GM12872 (cell line): Measurements from ENCODE around the gene YPEL2.

Experiments
- TF ChIP-seq, protein P1 (sequence below): IDR thresholded peaks from 3 replicates; pipeline ENCODE4 v1.5.1; 2011; ENCODE audit warnings: low read depth, mild to moderate bottlenecking, low read length, moderate library complexity; ENCODE audit not compliant: insufficient read depth

The YPEL2 gene

DNA sequence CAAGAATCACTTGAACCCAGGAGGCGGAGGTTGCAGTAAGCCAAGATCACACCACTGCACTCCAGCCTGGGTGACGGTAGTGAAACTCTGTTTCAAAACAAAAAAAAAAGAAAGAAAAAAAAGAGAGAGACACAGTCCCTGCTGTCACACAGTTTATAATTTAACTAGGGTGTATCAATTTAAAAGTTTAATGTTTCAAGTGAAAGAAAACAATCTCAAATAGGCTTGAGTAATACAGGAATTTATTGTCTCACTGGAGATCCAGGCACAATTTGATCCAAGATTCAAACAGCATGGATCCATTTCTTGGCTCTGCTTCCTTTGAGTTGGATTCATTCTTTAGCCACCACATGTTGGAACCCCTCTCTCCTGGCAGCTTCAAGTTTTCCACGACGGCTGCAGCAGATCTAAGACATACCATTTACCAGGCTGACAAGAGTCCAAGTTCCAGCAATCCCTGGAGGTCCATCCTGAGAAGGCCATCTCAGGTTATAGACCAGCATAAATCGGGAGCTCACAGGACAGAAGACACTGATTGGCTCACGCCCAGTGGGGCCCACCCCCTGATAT lies 97.5 kb downstream of the YPEL2 start:
- TF ChIP-seq, protein P1, sequence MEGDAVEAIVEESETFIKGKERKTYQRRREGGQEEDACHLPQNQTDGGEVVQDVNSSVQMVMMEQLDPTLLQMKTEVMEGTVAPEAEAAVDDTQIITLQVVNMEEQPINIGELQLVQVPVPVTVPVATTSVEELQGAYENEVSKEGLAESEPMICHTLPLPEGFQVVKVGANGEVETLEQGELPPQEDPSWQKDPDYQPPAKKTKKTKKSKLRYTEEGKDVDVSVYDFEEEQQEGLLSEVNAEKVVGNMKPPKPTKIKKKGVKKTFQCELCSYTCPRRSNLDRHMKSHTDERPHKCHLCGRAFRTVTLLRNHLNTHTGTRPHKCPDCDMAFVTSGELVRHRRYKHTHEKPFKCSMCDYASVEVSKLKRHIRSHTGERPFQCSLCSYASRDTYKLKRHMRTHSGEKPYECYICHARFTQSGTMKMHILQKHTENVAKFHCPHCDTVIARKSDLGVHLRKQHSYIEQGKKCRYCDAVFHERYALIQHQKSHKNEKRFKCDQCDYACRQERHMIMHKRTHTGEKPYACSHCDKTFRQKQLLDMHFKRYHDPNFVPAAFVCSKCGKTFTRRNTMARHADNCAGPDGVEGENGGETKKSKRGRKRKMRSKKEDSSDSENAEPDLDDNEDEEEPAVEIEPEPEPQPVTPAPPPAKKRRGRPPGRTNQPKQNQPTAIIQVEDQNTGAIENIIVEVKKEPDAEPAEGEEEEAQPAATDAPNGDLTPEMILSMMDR, result no peak

DNA sequence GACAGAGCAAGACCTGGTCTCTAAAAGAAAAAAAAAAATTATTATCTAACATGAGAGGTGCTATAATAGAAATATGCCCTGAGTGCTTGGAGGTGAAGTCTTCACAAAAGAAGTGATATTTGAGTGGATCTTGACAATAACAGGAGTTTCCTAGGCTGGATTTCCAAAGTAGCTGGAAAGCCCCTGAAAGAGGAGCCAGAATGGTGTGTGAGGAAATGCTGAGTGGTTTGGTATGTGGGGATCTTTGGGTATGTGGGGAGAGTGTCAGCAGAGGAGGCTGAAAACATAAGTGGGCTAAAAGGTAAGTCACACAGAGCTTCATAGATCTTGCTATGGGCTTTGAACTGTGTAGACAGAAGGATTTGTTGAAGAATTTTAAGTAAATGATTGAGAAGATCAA lies 100.1 kb downstream of the YPEL2 start:
- TF ChIP-seq, protein P1, result no peak

DNA sequence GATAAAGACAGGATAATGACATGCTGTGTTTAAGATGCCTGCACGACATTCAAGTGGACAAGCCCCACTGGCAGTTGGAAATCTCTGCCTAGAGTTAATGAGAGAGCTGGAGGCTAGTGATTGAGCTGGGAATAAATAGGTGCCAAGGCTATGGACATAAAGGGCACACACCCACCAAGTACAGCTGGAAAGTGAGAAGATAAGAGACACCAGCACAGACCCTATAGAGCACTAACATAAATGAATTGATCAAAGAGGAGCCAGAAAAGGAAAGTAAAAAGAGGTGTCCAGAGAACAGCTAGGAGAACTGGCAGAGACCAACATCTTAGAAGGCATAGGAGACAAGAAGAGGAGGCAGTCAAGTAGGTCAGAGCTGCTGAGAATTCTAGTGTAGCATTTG lies 101.2 kb downstream of the YPEL2 start:
- TF ChIP-seq, protein P1, result no peak

DNA sequence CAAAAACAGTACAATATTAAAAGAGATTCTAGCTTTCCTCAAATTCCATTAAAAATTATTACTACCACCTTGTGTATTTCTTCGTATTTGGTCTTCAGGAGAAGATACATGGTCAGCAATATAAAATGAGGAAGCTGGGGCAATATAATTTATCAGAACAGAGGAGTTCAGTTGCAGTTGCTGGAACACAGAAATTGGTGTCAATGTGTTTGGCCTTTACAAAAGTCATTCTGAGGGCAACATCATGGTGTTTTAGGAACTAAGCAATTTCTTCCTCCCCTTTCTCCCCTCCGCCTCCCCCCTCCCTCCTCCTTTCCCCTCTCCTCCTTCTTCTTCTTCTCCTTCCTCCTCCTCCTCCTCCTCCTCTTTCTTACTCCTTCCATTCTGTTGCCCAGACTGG lies 102.1 kb downstream of the YPEL2 start:
- TF ChIP-seq, protein P1, result no peak

DNA sequence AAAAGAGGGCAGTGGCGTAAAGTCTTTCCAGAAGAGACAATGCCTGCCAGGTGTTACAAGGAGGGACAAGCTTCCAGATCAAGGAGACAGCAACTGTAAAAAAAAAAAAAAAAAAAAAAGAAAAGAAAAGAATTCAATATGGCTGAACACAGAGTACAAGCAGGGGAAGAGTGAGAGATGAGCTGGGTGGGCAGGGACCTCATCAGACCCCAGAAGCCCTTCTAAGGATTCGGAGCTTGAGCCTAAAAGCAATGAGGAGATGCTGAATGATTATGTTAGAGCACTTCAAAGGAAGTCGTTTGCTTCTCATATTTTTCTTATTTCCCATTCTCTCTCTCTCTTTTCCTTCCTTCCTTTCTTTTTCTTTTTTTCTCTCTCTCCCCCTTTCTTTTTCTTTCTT lies 103.0 kb downstream of the YPEL2 start:
- TF ChIP-seq, protein P1, result no peak

DNA sequence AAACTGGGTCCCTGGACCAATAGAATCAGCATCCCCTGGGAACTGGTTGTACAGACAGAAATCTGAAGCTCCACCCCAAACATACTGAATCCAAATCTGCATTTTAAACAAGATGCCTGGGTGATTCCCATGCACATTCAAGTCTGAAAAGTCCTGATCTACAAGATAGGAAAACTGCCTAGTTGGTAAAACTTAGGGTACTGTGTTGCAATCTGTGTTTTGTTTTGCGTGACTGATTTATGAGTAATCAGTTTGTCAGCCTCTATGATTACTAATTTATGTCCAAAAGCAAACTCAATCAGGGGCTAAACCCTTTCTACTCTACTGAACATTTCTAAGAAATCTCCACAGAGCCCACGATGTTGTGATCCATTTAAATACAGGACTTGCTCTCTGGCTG lies 103.8 kb downstream of the YPEL2 start:
- TF ChIP-seq, protein P1, result no peak

DNA sequence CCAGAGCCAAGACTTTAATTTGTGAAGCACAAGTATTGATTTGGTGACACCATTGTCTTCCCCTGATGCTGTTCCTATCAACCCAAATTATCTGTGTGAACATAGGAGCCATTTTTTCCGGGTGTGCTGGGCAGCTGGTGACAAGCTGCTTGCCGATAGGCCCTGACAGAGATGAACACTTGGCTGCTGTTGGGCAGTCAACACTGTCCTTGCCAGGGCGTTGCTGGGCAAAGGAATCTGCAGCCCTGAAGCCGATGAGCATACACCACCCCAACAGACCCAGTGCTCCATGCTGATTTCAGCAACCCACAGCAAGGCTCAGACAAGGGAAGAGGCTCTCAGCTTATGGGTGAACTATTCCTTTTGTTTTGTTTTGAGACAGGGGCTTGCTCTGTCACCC lies 105.4 kb downstream of the YPEL2 start:
- TF ChIP-seq, protein P1, result no peak
